ENCODE results near the gene TBL1X.

GRCh38 chrX:9500584-9500983 lies 35.7 kb downstream of the TBL1X start:
- TF ChIP-seq CTCF (IDR thresholded peaks at IDR 0.05) (no peak), POLR2A (IDR thresholded peaks at IDR 0.05) (no peak), POLR2AphosphoS5 (IDR thresholded peaks at IDR 0.05) (no peak)

Measured in breast epithelium (tissue), 3 donors.